Colonic mucosa (tissue), 4 donors: Measurements from ENCODE around the gene ABHD15. TPM values are rescaled to one million over a fixed set of nuclear protein-coding genes. Genes with fewer than 3 reads are reported as not detected.

Source experiments
- DNase-seq: peaks from one replicate; pipeline ENCODE4 v3.0.0-alpha.2; 2020
- H3K27ac ChIP-seq: fragments of 200-600 bp; one replicate; pipeline ENCODE4 v1.8.0; 2021
- H3K27me3 ChIP-seq: fragments of 200-600 bp; one replicate; pipeline ENCODE4 v1.8.0; 2021
- H3K36me3 ChIP-seq: fragments of 200-600 bp; one replicate; pipeline ENCODE4 v1.8.0; 2021
- H3K4me1 ChIP-seq: fragments of 200-600 bp; one replicate; pipeline ENCODE4 v1.8.0; 2021; ENCODE audit warnings: mild to moderate bottlenecking
- H3K4me3 ChIP-seq: fragments of 200-600 bp; one replicate; pipeline ENCODE4 v1.8.0; 2021
- H3K9ac ChIP-seq, 2 donors: one replicate each; pipeline ENCODE4 v1.7.0; 2013; ENCODE audit warnings: control low read depth in 2 of 2, low read depth in 2 of 2, low read length in 2 of 2
- H3K9me3 ChIP-seq: fragments of 200-600 bp; one replicate; pipeline ENCODE4 v1.8.0; 2021
- intact Hi-C: fragments of 100-400 bp; cut with DNase I; formaldehyde crosslinking; loops from one replicate; pipeline ENCODE4 v1.14.1; 2022
- total RNA-seq, 2 donors: library from RNA; stranded (reverse); fragmentation: NEBNext Ultra II Directional in 1 of 2; extraction: Animal tissue kit (Norgen Biotek cat#: 25700) in 1 of 2; gene quantifications; one replicate each; pipeline ENCODE4 v1.2.1, GENCODE V29; 2021
- TF ChIP-seq, protein P1 (sequence below): fragments of 200-600 bp; IDR thresholded peaks from one replicate; pipeline ENCODE4 v1.8.0; 2022; ENCODE audit warnings: antibody characterized with exemption, mild to moderate bottlenecking
- donor health status: healthy.
- donor health status: DM: no; HTN: no; CAD: no.
- donor health status: DM: no; HTN: no; CAD: no.

Gene ABHD15
- total RNA-seq, 2 donors from 2014 or later = 17.2 to 20.7 TPM

DNA sequence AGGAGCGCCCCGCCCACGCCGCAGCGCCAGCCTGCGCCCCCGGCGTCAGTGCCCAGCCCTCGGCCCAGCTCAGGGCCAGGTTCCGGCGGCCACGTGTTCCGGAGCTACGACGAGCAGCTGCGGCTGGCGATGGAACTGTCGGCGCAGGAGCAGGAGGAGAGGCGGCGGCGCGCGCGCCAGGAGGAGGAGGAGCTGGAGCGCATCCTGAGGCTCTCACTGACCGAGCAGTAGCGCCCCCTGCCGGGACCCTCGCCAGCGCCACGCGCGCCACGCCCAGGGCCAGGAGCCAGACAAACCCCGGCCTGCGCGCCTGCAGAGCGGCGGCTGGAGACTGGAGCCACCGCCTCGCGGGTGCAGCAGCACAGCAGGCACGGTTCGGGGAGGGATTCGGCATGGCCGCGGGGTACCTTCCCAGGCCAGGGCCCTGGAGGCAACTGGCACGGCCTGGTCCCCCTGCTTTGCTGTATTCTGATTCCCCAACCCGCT is 46.6 kb upstream of the ABHD15 start:
- Histone ChIP-seq H3K4me3 (peak overlapping the region; percentile 31), H3K4me1 (peaks cover 20% of the 10 kb centered on the region), H3K9me3 (no peaks in the 10 kb centered on the region), H3K36me3 (no peaks in the 10 kb centered on the region), H3K27me3 (peaks cover 4% of the 10 kb centered on the region), H3K27ac (no peak overlapping the region), H3K9ac (peak overlapping the region; percentile 26 to 37)
- intact Hi-C loops = no loop called here
- TF ChIP-seq, protein P1, sequence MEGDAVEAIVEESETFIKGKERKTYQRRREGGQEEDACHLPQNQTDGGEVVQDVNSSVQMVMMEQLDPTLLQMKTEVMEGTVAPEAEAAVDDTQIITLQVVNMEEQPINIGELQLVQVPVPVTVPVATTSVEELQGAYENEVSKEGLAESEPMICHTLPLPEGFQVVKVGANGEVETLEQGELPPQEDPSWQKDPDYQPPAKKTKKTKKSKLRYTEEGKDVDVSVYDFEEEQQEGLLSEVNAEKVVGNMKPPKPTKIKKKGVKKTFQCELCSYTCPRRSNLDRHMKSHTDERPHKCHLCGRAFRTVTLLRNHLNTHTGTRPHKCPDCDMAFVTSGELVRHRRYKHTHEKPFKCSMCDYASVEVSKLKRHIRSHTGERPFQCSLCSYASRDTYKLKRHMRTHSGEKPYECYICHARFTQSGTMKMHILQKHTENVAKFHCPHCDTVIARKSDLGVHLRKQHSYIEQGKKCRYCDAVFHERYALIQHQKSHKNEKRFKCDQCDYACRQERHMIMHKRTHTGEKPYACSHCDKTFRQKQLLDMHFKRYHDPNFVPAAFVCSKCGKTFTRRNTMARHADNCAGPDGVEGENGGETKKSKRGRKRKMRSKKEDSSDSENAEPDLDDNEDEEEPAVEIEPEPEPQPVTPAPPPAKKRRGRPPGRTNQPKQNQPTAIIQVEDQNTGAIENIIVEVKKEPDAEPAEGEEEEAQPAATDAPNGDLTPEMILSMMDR = peak; percentile 91
- DNase-seq = peak; percentile 98

DNA sequence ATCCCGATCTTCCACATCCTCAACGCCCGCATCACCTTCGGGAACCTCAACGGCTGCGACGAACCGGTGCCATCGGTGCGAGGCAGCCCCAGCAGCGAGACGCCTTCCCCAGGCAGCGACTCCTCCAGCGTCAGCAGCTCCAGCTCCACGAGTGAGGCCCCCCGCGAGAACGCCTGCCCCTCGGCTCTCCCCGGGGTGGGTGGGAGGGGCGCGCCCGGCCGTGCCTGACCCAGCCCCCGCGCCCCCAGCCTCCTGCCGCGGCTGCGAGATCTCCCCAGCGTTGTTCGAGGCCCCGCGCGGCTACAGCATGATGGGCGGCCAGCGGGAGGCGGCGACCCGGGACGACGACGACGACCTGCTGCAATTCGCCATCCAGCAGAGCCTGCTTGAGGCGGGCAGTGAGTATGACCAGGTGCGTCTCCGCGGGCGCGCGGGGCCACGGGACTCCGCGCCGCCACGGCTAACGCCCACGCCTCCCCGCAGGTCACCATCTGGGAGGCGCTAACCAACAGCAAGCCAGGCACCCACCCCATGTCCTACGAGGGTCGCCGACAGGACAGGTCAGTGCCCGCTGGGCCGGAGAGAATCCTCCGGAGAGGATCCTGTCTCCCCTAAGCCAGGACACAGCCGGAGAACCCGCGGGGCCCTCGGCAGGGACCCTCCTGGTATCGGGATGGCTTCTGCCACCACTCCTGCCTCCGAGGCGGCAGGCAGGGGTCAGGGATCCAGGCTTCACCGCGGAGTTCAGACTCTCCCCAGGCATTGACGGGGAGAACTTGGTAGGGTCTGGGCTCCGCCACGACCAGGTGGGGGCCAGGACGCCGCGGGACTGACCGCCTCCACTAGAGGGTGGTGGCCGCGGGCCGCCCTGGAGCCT is 45.8 kb upstream of the ABHD15 start:
- intact Hi-C loops = no loop called here
- peak overlapping the region; percentile 31 for H3K4me3 ChIP-seq
- TF ChIP-seq, protein P1 = no peak
- peaks cover 4% of the 10 kb centered on the region for H3K27me3 ChIP-seq
- no peaks in the 10 kb centered on the region for H3K36me3 ChIP-seq
- no peak for DNase-seq
- no peaks in the 10 kb centered on the region for H3K9me3 ChIP-seq
- H3K4me1 ChIP-seq = peaks cover 20% of the 10 kb centered on the region
- no peak overlapping the region for H3K27ac ChIP-seq
- H3K9ac ChIP-seq = no peak overlapping the region

DNA sequence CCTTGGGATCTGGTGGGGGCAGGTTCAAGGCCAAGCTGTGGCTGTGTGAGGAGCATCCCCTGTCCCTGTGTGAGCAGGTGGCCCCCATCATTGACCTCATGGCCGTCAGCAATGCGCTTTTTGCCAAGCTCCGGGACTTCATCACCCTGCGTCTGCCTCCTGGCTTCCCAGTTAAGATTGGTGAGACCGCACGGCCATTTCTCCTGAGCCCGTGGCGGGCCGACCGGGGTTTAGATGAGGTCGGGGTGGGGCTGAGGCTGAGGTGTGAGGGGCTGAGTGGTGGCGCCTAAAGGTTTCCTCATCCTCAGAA is 45.2 kb upstream of the ABHD15 start:
- Histone ChIP-seq H3K4me1 (peaks cover 14% of the 10 kb centered on the region), H3K27me3 (peaks cover 4% of the 10 kb centered on the region), H3K36me3 (no peaks in the 10 kb centered on the region), H3K9ac (no peak overlapping the region), H3K4me3 (no peak overlapping the region), H3K27ac (no peak overlapping the region), H3K9me3 (no peaks in the 10 kb centered on the region)
- no peak for DNase-seq
- TF ChIP-seq, protein P1 = no peak
- intact Hi-C loops = no loop called here

DNA sequence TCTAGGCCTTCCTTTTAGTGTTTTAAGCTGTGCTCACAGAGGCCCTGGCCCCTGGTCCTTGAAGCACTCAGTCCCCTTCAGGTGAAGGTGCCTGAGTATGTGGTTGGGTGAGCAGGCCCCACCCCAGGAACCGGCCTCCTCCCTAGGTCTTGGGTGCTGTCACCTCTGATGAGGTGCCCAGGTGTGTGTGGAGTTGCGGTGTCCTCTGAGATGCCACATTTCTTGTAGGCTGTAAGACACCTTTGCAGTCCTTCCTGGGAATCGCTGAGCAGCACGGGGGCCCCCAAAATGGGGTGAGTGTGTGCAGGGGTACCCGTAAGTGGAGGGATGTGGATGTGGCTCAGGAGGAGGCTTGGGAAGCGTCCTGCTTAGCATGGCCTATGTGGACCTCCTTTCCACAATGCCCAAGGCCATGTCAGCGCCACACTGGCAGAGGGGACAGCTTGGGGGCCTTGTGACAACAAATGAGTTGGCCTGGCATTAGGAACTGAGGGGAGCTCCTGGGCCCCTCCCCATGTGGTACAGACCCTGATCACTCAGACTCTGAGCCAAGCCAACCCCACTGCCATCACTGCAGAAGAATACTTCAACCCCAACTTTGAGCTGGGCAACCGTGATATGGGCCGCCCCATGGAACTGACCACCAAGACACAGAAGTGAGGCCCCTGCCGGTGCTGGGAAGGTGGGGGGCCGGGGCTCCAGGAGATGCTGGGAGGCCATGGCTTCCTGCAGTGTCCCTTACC is 44.7 kb upstream of the ABHD15 start:
- Histone ChIP-seq H3K27ac (no peak overlapping the region), H3K4me3 (no peak overlapping the region)

DNA sequence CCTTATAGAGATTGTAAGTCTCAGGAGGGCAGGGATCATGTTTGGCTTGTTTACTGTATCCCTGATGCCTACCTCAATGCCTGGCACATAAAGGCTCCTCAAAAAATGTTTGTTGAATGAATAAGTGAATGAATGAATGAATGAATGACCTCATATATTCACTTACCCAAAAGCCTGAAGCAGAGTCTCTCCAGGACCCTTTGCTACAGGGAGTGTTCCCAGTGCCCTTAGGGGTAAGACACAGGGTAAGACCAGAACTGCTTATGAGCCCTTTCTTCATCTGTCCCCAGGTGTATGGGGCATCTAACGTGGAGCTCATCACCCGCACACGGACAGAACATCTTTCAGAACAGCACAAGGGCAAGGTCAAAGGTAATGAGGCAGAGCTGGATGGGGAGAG is 43.6 kb upstream of the ABHD15 start:
- Histone ChIP-seq H3K4me3 (no peak overlapping the region), H3K9me3 (no peaks in the 10 kb centered on the region), H3K27me3 (no peaks in the 10 kb centered on the region), H3K9ac (no peak overlapping the region), H3K36me3 (no peaks in the 10 kb centered on the region), H3K4me1 (peaks cover 8% of the 10 kb centered on the region), H3K27ac (no peak overlapping the region)
- DNase-seq = no peak
- intact Hi-C loops = no loop called here
- TF ChIP-seq, protein P1 = no peak

More for the DNA sequence above, 44.7 kb upstream of the ABHD15 start:
- intact Hi-C loops = no loop called here
- Histone ChIP-seq H3K9me3 (no peaks in the 10 kb centered on the region), H3K36me3 (no peaks in the 10 kb centered on the region), H3K27me3 (peaks cover 4% of the 10 kb centered on the region), H3K9ac (no peak overlapping the region), H3K4me1 (peaks cover 8% of the 10 kb centered on the region)
- no peak for DNase-seq
- TF ChIP-seq, protein P1 = no peak
